Activated naive CD4-positive, alpha-beta T cell treated with anti-CD3 and anti-CD28 coated beads, Interleukin-2, amount 50 U/mL, for 24 hours (primary cell): ENCODE measurements around the gene BOLA1.
A peak's percentile ranks its signal among the peaks of the same experiment; 100 is the strongest.
"Not testable (repeated sequence)": the region's sequence is repeated elsewhere in the genome, so short reads cannot be mapped to it uniquely, and the experiment has no call there.

Experiments
- H3K27ac Mint-ChIP-seq: one replicate; pipeline ENCODE4 v1.8.0; 2021; ENCODE audit warnings: mild to moderate bottlenecking, mixed read lengths
- H3K27me3 Mint-ChIP-seq: one replicate; pipeline ENCODE4 v1.8.0; 2021; ENCODE audit warnings: mixed read lengths
- H3K36me3 Mint-ChIP-seq: one replicate; pipeline ENCODE4 v1.8.0; 2021; ENCODE audit warnings: mixed read lengths
- H3K4me1 Mint-ChIP-seq: one replicate; pipeline ENCODE4 v1.8.0; 2021; ENCODE audit warnings: mixed read lengths
- H3K4me3 Mint-ChIP-seq: one replicate; pipeline ENCODE4 v1.8.0; 2021; ENCODE audit warnings: mild to moderate bottlenecking, mixed read lengths
- H3K9me3 Mint-ChIP-seq: one replicate; pipeline ENCODE4 v1.8.0; 2021; ENCODE audit warnings: mixed read lengths

BOLA1 gene

GRCh38 chr1:149884433-149885338, 14.7 kb upstream of the BOLA1 start:
- Mint-ChIP-seq H3K4me1 (peaks cover 17% of the 10 kb centered on the region), H3K9me3 (no peaks in the 10 kb centered on the region), H3K36me3 (no peaks in the 10 kb centered on the region), H3K27ac (no peak overlapping the region), H3K4me3 (no peak overlapping the region), H3K27me3 (no peaks in the 10 kb centered on the region)

- H3K27me3 Mint-ChIP-seq: no peaks in the 10 kb centered on the region
- H3K36me3 Mint-ChIP-seq: no peaks in the 10 kb centered on the region
- H3K4me3 Mint-ChIP-seq: no peak overlapping the region
- H3K27ac Mint-ChIP-seq: no peak overlapping the region
- no peaks in the 10 kb centered on the region for H3K9me3 Mint-ChIP-seq
- H3K4me1 Mint-ChIP-seq: peaks cover 11% of the 10 kb centered on the region
Measured at GRCh38 chr1:149885339-149886120, 13.8 kb upstream of the BOLA1 start.

GRCh38 chr1:149886121-149886395, 13.3 kb upstream of the BOLA1 start:
- not testable (repeated sequence) for H3K4me3 Mint-ChIP-seq, H3K27me3 Mint-ChIP-seq, H3K36me3 Mint-ChIP-seq, H3K9me3 Mint-ChIP-seq, H3K27ac Mint-ChIP-seq
- H3K4me1 Mint-ChIP-seq: peaks cover 11% of the 10 kb centered on the region

- Mint-ChIP-seq H3K36me3 (no peaks in the 10 kb centered on the region), H3K9me3 (no peaks in the 10 kb centered on the region), H3K4me3 (no peak overlapping the region), H3K27ac (no peak overlapping the region), H3K27me3 (no peaks in the 10 kb centered on the region), H3K4me1 (peaks cover 9% of the 10 kb centered on the region)
Measured at GRCh38 chr1:149886396-149887195, 12.8 kb upstream of the BOLA1 start.

- H3K36me3 Mint-ChIP-seq, H3K4me1 Mint-ChIP-seq, H3K27me3 Mint-ChIP-seq, H3K27ac Mint-ChIP-seq, H3K4me3 Mint-ChIP-seq, H3K9me3 Mint-ChIP-seq: not testable (repeated sequence)
Measured at GRCh38 chr1:149887196-149887455, 12.2 kb upstream of the BOLA1 start.

- H3K9me3 Mint-ChIP-seq: no peaks in the 10 kb centered on the region
- no peaks in the 10 kb centered on the region for H3K27me3 Mint-ChIP-seq
- H3K36me3 Mint-ChIP-seq: no peaks in the 10 kb centered on the region
- H3K4me3 Mint-ChIP-seq: no peak overlapping the region
- H3K27ac Mint-ChIP-seq: no peak overlapping the region
- no peaks in the 10 kb centered on the region for H3K4me1 Mint-ChIP-seq
Measured at GRCh38 chr1:149887456-149888246, 11.7 kb upstream of the BOLA1 start.

GRCh38 chr1:149888247-149888998, 10.9 kb upstream of the BOLA1 start:
- H3K27ac Mint-ChIP-seq: no peak overlapping the region
- no peaks in the 10 kb centered on the region for H3K36me3 Mint-ChIP-seq
- no peaks in the 10 kb centered on the region for H3K27me3 Mint-ChIP-seq
- H3K4me3 Mint-ChIP-seq: no peak overlapping the region
- H3K9me3 Mint-ChIP-seq: no peaks in the 10 kb centered on the region
- no peaks in the 10 kb centered on the region for H3K4me1 Mint-ChIP-seq

- H3K27ac Mint-ChIP-seq: no peak overlapping the region
- H3K27me3 Mint-ChIP-seq: no peaks in the 10 kb centered on the region
- no peak overlapping the region for H3K4me3 Mint-ChIP-seq
- no peaks in the 10 kb centered on the region for H3K9me3 Mint-ChIP-seq
- no peaks in the 10 kb centered on the region for H3K4me1 Mint-ChIP-seq
- no peaks in the 10 kb centered on the region for H3K36me3 Mint-ChIP-seq
Measured at GRCh38 chr1:149888999-149889289, 10.4 kb upstream of the BOLA1 start.

GRCh38 chr1:149896575-149896974, 2.8 kb upstream of the BOLA1 start:
- peaks cover 14% of the 10 kb centered on the region for H3K4me1 Mint-ChIP-seq
- no peaks in the 10 kb centered on the region for H3K27me3 Mint-ChIP-seq
- H3K9me3 Mint-ChIP-seq: no peaks in the 10 kb centered on the region
- H3K36me3 Mint-ChIP-seq: no peaks in the 10 kb centered on the region
- no peak overlapping the region for H3K4me3 Mint-ChIP-seq
- H3K27ac Mint-ChIP-seq: no peak overlapping the region

GRCh38 chr1:149903836-149904491, 4.6 kb downstream of the BOLA1 start:
- peaks cover 6% of the 10 kb centered on the region for H3K36me3 Mint-ChIP-seq
- H3K4me3 Mint-ChIP-seq: no peak overlapping the region
- peaks cover 13% of the 10 kb centered on the region for H3K4me1 Mint-ChIP-seq
- no peaks in the 10 kb centered on the region for H3K9me3 Mint-ChIP-seq
- no peak overlapping the region for H3K27ac Mint-ChIP-seq
- H3K27me3 Mint-ChIP-seq: no peaks in the 10 kb centered on the region

GRCh38 chr1:149906570-149907075, 7.3 kb downstream of the BOLA1 start:
- no peaks in the 10 kb centered on the region for H3K27me3 Mint-ChIP-seq
- H3K4me1 Mint-ChIP-seq: no peaks in the 10 kb centered on the region
- peaks cover 9% of the 10 kb centered on the region for H3K36me3 Mint-ChIP-seq
- H3K4me3 Mint-ChIP-seq: no peak overlapping the region
- H3K9me3 Mint-ChIP-seq: no peaks in the 10 kb centered on the region
- H3K27ac Mint-ChIP-seq: no peak overlapping the region

GRCh38 chr1:149914545-149914944, 15.2 kb downstream of the BOLA1 start:
- Mint-ChIP-seq H3K27me3 (no peaks in the 10 kb centered on the region), H3K4me3 (no peak overlapping the region), H3K36me3 (peaks cover 5% of the 10 kb centered on the region), H3K27ac (peak overlapping the region; percentile 51), H3K4me1 (peaks cover 34% of the 10 kb centered on the region), H3K9me3 (no peaks in the 10 kb centered on the region)

- Mint-ChIP-seq H3K4me1 (peaks cover 34% of the 10 kb centered on the region), H3K27ac (no peak overlapping the region), H3K36me3 (peaks cover 5% of the 10 kb centered on the region), H3K4me3 (peak overlapping the region; percentile 88), H3K9me3 (no peaks in the 10 kb centered on the region), H3K27me3 (no peaks in the 10 kb centered on the region)
Measured at GRCh38 chr1:149915429-149916192, 16.2 kb downstream of the BOLA1 start.
